K562 (cell line): ENCODE measurements around the gene SDK1. TPM values are rescaled to one million over a fixed set of nuclear protein-coding genes. Genes with fewer than 3 reads are reported as not detected.

Experiments
- ASH1L ChIP-seq: fragments of 450-650 bp; IDR thresholded peaks from 2 replicates; pipeline ENCODE4 v1.6.1; 2018; ENCODE audit warnings: borderline replicate concordance, mild to moderate bottlenecking, low read depth; ENCODE audit not compliant: partially characterized antibody
- BRF2 ChIP-seq: IDR thresholded peaks from 3 replicates; pipeline ENCODE4 v1.6.1; 2011; ENCODE audit warnings: borderline replicate concordance, mild to moderate bottlenecking; ENCODE audit not compliant: insufficient read length, insufficient read depth
- ESRRB ChIP-seq: fragments of 250-450 bp; sonication (Bioruptor Pico); IDR thresholded peaks from 2 replicates; pipeline ENCODE4 v1.5.0; 2020; ENCODE audit warnings: mild to moderate bottlenecking, moderate library complexity, borderline replicate concordance
- HES1 ChIP-seq: fragments of 450-650 bp; IDR thresholded peaks from 2 replicates; pipeline ENCODE4 v1.6.1; 2016; ENCODE audit warnings: low read depth, mild to moderate bottlenecking, moderate library complexity
- TFAM ChIP-seq: fragments of 250-450 bp; sonication (Bioruptor Pico); conservative IDR thresholded peaks from 2 replicates; pipeline ENCODE4 v1.5.0; 2021; ENCODE audit warnings: mild to moderate bottlenecking, moderate library complexity
- polyA plus RNA-seq, 8 experiments: library from polyadenylated mRNA; depleted of rRNA in 4 of 8; stranded (reverse) in 5 of 8; unstranded in 3 of 8; fragments of >200 nt; fragmentation: Nextera tagmentation in 2 of 8; fragmentation: Illumina TruSeq in 1 of 8; extraction: Ambion mirVana in 2 of 8; extraction: Trizol in 1 of 8; gene quantifications; 2 replicates each; pipeline versions ENCODE4 v1.2.1 to v1.2.3, GENCODE V29; 2011 to 2014; ENCODE audit warnings: inconsistent platforms in 1 of 8, missing spikeins in 1 of 8
- total RNA-seq, 7 experiments: library from RNA; depleted of rRNA in 6 of 7; stranded (reverse); fragments of >200 nt in 6 of 7; fragmentation: Illumina TruSeq in 2 of 7; extraction: Trizol in 2 of 7; gene quantifications; 2 replicates each; pipeline versions ENCODE4 v1.2.1 to v1.2.3, GENCODE V29; 2011 to 2021; ENCODE audit warnings: low replicate concordance in 1 of 7
- TF ChIP-seq, protein P1 (sequence below): IDR thresholded peaks from 3 replicates; pipeline ENCODE4 v1.6.1; 2011; ENCODE audit warnings: borderline replicate concordance, mild to moderate bottlenecking, moderate library complexity; ENCODE audit not compliant: insufficient read length; ENCODE audit errors: extremely low read depth
- TF ChIP-seq, protein P2 (sequence below): fragments of 250-450 bp; sonication (Bioruptor Pico); IDR thresholded peaks from 2 replicates; pipeline ENCODE4 v1.5.0; 2020; ENCODE audit warnings: mild to moderate bottlenecking, borderline replicate concordance

Gene SDK1
- total and polyA plus RNA-seq, 9 of the 15 experiments (the other 6 are each of a cell fraction or from before 2014, with no cell fraction given), result 0.16 TPM; not detected in 8

- TF ChIP-seq, protein P1, sequence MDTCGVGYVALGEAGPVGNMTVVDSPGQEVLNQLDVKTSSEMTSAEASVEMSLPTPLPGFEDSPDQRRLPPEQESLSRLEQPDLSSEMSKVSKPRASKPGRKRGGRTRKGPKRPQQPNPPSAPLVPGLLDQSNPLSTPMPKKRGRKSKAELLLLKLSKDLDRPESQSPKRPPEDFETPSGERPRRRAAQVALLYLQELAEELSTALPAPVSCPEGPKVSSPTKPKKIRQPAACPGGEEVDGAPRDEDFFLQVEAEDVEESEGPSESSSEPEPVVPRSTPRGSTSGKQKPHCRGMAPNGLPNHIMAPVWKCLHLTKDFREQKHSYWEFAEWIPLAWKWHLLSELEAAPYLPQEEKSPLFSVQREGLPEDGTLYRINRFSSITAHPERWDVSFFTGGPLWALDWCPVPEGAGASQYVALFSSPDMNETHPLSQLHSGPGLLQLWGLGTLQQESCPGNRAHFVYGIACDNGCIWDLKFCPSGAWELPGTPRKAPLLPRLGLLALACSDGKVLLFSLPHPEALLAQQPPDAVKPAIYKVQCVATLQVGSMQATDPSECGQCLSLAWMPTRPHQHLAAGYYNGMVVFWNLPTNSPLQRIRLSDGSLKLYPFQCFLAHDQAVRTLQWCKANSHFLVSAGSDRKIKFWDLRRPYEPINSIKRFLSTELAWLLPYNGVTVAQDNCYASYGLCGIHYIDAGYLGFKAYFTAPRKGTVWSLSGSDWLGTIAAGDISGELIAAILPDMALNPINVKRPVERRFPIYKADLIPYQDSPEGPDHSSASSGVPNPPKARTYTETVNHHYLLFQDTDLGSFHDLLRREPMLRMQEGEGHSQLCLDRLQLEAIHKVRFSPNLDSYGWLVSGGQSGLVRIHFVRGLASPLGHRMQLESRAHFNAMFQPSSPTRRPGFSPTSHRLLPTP, result no peak
- TF ChIP-seq BRF2, result no peak
- TF ChIP-seq ASH1L, result no peak
- TF ChIP-seq TFAM (CRISPR knock-in tag), result no peak
- no peak for TF ChIP-seq ESRRB (CRISPR knock-in tag)
- no peak for TF ChIP-seq HES1
- TF ChIP-seq, protein P2, sequence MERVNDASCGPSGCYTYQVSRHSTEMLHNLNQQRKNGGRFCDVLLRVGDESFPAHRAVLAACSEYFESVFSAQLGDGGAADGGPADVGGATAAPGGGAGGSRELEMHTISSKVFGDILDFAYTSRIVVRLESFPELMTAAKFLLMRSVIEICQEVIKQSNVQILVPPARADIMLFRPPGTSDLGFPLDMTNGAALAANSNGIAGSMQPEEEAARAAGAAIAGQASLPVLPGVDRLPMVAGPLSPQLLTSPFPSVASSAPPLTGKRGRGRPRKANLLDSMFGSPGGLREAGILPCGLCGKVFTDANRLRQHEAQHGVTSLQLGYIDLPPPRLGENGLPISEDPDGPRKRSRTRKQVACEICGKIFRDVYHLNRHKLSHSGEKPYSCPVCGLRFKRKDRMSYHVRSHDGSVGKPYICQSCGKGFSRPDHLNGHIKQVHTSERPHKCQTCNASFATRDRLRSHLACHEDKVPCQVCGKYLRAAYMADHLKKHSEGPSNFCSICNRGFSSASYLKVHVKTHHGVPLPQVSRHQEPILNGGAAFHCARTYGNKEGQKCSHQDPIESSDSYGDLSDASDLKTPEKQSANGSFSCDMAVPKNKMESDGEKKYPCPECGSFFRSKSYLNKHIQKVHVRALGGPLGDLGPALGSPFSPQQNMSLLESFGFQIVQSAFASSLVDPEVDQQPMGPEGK (CRISPR knock-in tag), result no peak
Measured at GRCh38 chr7:3371601-3372000, 70.5 kb downstream of the SDK1 start (continued).
